NCI-H2029 treated with DMSO at 0.1 percent for 48 hours (cell line): Measurements from ENCODE around the gene SLC2A5.

ENCODE experiments used
- DNase-seq: peaks from one replicate; lab custom pipeline; 2025; lab: John Stamatoyannopoulos, UW

The SLC2A5 gene

GRCh38 chr1:9061252-9061960 is 8.0 kb downstream of the SLC2A5 start:
- DNase-seq, result no peak

DNA sequence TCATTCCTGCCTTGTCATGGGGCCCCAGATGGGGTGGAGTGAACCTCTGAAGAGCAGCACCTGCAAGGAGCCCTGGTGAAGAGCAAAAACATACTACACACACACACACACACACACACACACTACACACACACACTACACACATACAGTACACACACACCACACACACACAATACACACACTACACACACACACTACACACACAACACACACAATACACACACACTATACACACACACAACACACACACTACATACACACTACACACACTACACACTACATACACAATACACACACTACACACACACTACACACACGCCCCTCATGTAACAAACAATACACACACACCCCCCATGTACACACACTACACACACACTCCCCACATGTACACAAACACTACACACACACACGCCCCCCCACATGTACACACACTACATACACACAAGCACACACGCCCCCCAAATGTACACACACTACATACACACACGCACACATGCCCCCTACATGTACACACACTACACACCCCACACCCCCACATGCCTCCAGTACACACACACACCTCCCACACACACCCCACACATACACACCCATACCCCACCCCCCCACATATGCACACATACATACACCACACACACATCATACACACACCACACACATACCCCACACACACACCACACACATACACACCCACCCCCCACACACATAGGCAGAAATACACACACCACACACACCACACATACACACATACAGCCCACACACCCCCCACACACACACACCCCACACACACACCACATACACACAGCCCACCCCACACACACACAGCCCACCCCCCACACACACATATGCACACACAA is 9.3 kb downstream of the SLC2A5 start:
- no peak for DNase-seq

DNA sequence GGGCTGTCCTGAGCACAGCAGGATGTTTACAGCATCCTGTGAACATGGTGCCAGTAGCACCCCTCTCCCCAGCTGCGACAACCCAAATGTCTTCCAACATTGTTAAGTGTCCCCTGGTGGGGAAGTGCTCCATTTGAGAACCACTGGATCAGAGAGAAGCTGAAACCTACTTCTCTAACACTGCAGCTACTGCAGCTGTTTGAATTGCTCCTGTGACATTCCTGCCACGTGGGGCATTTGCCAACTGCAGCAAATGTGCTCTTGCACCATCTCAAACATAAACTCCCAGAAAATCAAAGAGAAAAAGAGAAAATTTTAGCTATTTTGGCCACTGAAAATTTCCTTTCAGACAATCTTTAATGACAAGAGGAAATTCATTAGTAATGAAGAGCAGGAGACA is 11.0 kb downstream of the SLC2A5 start:
- DNase-seq, result no peak

- DNase-seq, result no peak
Measured at GRCh38 chr1:9057851-9058250, 11.6 kb downstream of the SLC2A5 start.

DNA sequence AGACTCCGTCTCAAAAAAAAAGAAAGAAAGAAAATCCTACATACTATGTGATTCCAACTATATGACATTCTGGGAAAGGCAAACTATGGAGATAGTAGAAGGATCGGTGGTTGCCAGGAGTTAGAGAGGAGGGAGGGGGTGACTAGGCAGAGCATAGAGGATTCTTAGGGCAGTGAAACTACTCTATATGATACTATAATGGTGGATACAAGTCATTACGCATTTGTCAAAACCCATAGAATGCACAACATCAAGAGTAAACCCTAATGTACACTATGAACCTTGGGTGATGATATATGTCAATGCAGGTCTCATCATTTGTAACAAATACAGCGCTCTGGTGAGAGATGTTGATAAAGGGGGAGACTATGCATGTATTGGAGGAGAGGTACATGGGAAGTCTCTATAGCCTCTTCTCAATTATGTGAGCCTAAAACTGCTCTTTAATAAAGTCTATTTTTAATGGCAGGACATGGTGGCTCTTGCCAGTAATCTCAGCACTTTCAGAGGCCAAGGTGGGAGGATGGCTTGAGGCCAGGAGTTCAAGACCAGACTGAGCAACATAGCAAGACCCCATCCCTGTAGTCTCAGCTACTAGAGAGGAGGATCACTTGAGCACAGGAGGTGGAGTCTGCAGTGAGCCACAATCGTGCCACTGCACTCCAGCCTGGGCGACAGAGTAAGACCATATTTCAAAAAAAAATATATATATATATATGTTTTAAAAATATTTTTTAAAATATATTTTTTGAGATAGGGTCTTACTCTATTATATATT is 17.0 kb downstream of the SLC2A5 start:
- DNase-seq, result no peak

DNA sequence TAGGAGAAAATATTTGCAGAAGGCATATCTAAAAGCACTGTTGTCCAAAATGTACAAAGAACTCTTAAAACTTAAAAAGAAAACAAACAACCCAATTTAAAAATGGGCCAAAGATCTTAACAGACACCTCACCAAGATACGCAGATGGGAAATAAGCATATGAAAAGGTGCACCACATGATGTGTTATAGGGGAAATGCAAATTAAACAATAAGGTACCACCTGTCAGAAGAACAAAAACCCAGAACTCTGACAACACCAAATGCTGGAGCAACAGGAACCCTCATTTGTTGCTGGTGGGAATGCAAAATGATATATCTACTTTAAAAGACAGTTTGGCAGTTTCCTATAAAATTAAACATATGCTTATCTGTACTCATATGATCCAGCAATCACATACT is 18.1 kb downstream of the SLC2A5 start:
- DNase-seq, result no peak

GRCh38 chr1:9050803-9051202 is 18.6 kb downstream of the SLC2A5 start:
- no peak for DNase-seq

GRCh38 chr1:9048551-9048950 is 20.9 kb downstream of the SLC2A5 start:
- DNase-seq, result no peak

DNA sequence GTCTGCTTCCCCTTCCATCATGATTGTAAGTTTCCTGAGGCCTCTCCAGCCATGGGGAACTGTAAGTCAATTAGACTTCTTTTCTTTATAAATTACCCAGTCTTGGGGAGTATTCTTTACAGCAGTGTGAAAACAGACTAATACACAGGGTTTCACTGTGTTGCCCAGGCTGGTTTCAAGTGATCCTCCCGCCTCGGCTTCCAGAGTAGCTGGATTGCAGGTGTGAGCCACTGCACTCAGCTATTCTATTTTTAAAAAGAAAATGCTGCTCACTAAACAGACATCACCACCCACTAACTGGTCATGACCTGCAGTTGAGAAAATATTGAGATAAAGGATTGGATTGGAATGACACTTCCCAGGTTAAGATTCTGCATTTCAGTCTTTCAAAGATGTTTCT is 22.4 kb downstream of the SLC2A5 start:
- DNase-seq, result no peak

DNA sequence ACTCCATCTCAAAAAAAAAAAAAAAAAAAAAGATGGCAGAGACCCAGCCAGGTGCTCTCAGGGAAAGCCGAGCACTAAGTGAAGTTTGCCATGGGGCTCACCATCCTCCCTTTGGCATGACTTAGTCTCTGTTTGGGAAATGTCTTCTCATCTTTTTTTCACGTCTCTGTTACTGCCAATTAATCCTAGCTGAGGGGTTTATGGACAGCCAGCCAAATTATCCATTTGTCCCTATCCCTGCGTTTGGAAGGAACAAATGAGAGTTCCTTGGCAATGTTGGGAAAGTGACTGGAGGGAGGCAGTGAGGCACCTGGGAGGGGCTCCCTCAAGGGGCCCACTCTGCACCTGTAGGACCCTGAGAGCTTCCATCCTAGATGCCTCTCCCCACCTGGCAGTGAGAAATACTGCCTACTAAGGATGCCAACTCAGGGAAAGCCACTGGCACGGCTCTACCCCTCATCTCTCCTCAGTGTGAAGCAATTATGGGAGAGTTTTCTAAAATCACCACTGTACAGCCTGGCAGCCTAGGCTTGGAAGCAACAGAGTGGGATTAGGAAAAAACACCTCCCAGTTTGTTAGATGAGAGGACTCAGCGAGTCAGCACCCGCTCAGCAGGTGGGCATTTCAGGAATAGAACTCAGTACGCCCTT is 23.4 kb downstream of the SLC2A5 start:
- DNase-seq, result no peak

- DNase-seq, result no peak
Measured at GRCh38 chr1:9044236-9044635, 25.2 kb downstream of the SLC2A5 start.

GRCh38 chr1:9042272-9042671 is 27.2 kb downstream of the SLC2A5 start:
- DNase-seq, result no peak

- no peak for DNase-seq
Measured at GRCh38 chr1:9041116-9041779, 28.2 kb downstream of the SLC2A5 start.

DNA sequence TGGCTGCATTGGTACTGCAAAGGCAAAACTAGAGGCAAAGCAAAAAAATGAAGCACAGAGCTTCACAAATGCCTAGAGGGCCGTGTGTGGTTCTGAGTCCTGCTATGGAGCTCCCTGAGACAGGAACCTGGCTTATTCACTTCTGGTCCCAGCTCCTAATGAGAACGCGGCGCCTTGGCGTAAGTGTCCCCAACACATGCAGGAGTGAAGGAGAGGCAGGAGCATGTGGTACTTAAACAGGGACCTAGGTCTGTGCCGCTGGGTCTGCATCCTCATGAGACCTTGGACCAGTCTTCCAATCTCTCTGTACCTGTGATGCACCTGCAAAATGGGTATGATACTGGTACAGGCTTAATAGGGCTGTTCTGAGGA is 28.8 kb downstream of the SLC2A5 start:
- DNase-seq, result no peak

GRCh38 chr1:9039761-9040658 is 29.4 kb downstream of the SLC2A5 start:
- no peak for DNase-seq

DNA sequence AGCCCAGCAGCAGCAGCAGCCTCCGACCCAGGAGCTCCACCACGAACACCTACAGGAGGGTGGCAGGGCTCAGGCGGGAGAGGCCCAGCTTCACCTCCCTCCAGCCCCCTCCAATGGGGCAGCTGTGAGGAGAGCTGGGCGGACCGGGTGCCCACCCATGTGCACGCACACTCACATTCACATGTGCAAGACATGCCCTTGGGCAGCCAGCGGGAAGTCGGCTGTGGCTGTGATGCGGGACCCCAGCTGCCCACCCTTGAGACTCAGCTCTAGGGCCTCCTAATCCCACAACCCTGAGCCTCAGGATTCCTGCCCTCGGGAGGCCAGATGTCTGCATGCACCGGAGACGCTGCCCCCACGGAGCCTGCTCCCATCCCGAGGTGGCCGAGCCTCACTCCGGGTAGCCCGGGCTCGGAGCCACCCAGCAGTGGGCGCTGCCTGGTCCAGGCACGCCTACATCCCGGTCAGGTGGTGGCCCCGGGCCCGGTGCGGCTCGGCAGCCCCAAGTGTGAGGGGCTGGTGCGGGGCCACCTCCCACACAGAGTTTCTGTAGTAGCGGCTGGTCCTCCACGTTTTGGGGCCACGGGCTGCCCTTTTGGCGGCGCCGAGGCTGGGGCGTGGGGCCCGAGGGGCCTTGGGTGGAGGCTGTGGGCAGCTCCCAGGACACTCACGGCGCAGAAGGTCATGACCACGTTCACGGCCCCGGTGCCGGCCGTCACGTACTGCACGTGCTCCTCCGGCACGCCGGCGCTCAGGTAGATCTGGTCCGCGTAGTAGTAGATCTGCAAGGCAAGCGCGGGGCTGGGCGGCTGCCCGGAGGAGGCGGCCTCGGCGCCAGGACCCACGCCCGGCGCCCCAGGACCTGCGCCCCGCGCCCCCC is 30.3 kb downstream of the SLC2A5 start:
- DNase-seq, result no peak

DNA sequence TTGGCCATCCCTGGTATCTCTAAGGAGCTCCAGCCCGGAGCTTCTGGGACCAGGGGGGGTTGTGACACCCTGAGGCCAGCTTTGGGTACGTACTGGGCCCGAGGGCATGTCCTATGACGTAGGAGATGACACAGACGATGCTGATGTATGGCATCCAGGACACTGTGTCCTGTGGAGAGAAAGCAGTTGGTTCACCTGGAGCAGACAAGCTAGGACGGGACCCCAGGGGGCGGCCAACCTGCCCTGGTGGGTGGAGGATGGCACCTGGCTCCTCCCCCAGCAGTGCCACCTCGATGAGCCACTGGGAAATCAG is 31.1 kb downstream of the SLC2A5 start:
- DNase-seq, result no peak

DNA sequence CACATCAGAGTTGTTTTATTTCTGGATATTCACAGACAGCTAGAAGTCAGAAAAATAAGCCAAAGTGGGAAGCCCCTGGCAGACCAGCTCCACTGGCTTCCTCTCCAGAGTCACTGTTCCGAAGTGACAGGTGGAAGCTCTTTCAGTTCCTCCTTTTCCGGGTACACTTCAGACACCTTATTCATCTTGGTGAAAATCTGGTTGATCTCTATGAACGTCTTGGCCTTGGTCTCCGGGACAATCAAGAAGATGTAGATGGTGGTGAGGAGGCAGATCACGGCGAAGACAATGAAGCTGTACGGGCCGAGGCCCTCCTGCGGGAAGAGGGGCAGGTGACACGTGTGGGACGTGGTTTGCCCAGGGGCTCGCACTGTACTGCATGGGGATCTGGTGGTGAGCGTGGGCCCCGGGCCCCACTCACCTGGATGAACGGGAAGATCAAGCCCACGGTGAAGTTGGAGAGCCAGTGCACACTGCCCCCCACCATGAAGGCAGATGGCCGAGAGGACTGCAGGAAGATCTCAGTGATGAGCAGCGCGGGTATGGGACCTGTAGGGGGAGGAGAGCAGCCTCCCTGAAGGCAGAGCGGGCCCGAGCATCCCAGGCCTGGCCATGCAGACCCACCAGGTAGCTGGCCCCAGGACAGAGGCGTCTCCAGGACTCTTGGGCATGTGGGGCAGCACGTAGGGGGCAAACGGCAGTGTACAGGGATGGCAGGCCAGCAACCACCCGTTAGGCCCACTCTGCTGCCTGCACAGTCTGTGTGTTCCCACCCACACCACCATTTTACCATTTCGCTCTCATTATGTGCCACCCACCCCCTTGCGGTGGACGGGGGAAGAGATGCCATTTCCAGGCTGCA is 31.7 kb downstream of the SLC2A5 start:
- DNase-seq, result no peak

DNA sequence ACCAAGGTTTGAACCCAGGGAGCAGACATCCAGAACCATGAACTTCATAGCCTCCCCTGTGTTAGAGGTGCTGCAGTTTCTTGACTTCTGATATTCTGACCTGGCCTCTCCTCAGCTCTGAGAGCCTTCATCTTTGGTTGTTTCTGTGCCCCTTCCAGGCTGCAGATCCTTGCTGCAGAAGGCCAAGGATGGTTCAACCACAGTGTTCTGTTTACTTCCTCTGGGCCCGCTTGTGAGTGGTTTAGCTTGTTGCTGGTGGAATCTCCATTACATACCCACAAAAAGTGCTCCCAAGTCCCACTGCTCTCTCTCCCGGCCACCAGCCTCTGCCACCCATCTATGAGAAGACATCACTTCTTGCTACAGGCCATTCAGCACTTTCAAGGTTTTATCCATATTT is 34.2 kb downstream of the SLC2A5 start:
- DNase-seq, result no peak
